HG03558 (cell line): ENCODE measurements around the gene C10orf53.

Experiments used
- ATAC-seq: cut with Tn5 transposase; IDR thresholded peaks from one replicate; pipeline ENCODE4 v1.9.1; 2021; ENCODE audit warnings: moderate number of reproducible peaks; ENCODE audit not compliant: unreplicated experiment; ENCODE audit errors: extremely low read depth

The C10orf53 gene

GRCh38 chr10:49679480-49679893 is at the start of gene C10orf53:
C10orf53 (plus strand) TSS chr10:49679651; CDS start chr10:49679698, 47 bp downstream.
- no peak for ATAC-seq

GRCh38 chr10:49631975-49632374 is 47.5 kb upstream of the C10orf53 start:
- ATAC-seq = no peak

GRCh38 chr10:49632406-49633317 is 46.8 kb upstream of the C10orf53 start:
- no peak for ATAC-seq

- no peak for ATAC-seq
These were observed 46.0 kb upstream of the C10orf53 start for GRCh38 chr10:49633327-49634068.

GRCh38 chr10:49634069-49634660 is 45.3 kb upstream of the C10orf53 start:
- no peak for ATAC-seq

GRCh38 chr10:49642311-49642710 is 37.1 kb upstream of the C10orf53 start:
- ATAC-seq = no peak

GRCh38 chr10:49643241-49644034 is 36.0 kb upstream of the C10orf53 start:
- ATAC-seq = no peak

GRCh38 chr10:49644035-49644646 is 35.3 kb upstream of the C10orf53 start:
- ATAC-seq = no peak

- no peak for ATAC-seq
These were observed 34.0 kb upstream of the C10orf53 start for GRCh38 chr10:49645417-49645816.

GRCh38 chr10:49645871-49646870 is 33.3 kb upstream of the C10orf53 start:
- no peak for ATAC-seq

GRCh38 chr10:49647554-49647953 is 31.9 kb upstream of the C10orf53 start:
- no peak for ATAC-seq

- ATAC-seq = no peak
These were observed 31.3 kb upstream of the C10orf53 start for GRCh38 chr10:49647985-49648795.

GRCh38 chr10:49649294-49649693 is 30.2 kb upstream of the C10orf53 start:
- ATAC-seq = no peak

- no peak for ATAC-seq
These were observed 29.3 kb upstream of the C10orf53 start for GRCh38 chr10:49649936-49650723.

GRCh38 chr10:49650724-49651034 is 28.8 kb upstream of the C10orf53 start:
- ATAC-seq = no peak

GRCh38 chr10:49651039-49651835 is 28.2 kb upstream of the C10orf53 start:
- ATAC-seq = no peak
